Measurements from ENCODE around the gene SLC38A8. TPM values are rescaled to one million over a fixed set of nuclear protein-coding genes. Genes with fewer than 3 reads are reported as not detected.

SLC38A8 gene
- total RNA-seq, 1 donor from 2014 or later = not detected

DNA sequence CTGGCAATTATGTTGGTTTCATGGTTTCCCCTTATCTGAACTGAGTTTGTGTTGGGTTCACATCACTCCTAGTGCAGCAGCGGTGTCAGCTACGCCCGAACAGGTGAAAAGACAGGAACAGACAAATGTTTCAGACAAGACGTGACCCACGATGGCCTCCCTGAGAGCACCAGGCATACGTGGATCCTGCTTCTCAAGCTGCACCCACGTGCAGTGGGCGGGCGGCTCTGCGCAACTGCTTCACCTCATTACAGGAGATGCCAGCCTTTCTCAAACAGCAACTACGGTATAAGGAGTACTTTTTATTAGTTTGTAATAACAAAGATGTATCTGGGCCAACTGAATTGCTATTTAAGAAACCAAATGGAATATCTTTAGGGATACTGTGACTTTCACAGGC, 32.8 kb upstream of the SLC38A8 start:
- TF ChIP-seq, protein P1, sequence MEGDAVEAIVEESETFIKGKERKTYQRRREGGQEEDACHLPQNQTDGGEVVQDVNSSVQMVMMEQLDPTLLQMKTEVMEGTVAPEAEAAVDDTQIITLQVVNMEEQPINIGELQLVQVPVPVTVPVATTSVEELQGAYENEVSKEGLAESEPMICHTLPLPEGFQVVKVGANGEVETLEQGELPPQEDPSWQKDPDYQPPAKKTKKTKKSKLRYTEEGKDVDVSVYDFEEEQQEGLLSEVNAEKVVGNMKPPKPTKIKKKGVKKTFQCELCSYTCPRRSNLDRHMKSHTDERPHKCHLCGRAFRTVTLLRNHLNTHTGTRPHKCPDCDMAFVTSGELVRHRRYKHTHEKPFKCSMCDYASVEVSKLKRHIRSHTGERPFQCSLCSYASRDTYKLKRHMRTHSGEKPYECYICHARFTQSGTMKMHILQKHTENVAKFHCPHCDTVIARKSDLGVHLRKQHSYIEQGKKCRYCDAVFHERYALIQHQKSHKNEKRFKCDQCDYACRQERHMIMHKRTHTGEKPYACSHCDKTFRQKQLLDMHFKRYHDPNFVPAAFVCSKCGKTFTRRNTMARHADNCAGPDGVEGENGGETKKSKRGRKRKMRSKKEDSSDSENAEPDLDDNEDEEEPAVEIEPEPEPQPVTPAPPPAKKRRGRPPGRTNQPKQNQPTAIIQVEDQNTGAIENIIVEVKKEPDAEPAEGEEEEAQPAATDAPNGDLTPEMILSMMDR (IDR thresholded peaks at IDR 0.05; ENCODE audit: insufficient read depth, low read length, poor library complexity, severe bottlenecking) = no peak
- H3K36me3 ChIP-seq (ENCODE audit: control insufficient read depth, insufficient read depth, low read length) = peaks cover 5% of the 10 kb centered on the region
- DNase-seq (ENCODE audit: low read depth) = no peak

DNA sequence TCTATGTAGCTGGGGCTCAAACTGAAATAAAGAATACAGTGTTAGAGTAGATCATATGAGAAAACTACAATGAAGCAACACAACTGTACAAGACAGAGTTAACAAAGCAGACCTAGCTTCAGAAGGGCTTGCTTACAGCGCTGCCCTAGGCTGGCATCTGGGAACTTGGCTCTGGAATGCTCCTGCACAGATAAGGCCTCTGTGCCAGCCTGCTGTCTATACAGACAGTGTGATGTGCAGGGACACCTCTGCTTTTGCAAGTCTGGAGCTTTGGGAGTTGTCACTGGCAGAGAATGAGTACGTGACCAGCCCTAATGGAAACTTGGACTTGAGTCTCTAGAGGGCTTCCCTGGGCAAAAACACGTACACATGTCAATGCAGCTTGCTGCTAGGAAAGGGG, 32.1 kb upstream of the SLC38A8 start:
- H3K27me3 ChIP-seq (ENCODE audit: control insufficient read depth, insufficient read depth, low read length) = no peaks in the 10 kb centered on the region
- H3K36me3 ChIP-seq (ENCODE audit: control insufficient read depth, insufficient read depth, low read length) = peaks cover 6% of the 10 kb centered on the region
- H3K4me3 ChIP-seq (ENCODE audit: low read depth, low read length) = no peak overlapping the region
- DNase-seq (ENCODE audit: low read depth) = no peak
- TF ChIP-seq, protein P1 (IDR thresholded peaks at IDR 0.05; ENCODE audit: insufficient read depth, low read length, poor library complexity, severe bottlenecking) = no peak

More for the DNA sequence above, 32.8 kb upstream of the SLC38A8 start:
- Histone ChIP-seq H3K4me3 (ENCODE audit: low read depth, low read length) (no peak overlapping the region), H3K27me3 (ENCODE audit: control insufficient read depth, insufficient read depth, low read length) (no peaks in the 10 kb centered on the region)

DNA sequence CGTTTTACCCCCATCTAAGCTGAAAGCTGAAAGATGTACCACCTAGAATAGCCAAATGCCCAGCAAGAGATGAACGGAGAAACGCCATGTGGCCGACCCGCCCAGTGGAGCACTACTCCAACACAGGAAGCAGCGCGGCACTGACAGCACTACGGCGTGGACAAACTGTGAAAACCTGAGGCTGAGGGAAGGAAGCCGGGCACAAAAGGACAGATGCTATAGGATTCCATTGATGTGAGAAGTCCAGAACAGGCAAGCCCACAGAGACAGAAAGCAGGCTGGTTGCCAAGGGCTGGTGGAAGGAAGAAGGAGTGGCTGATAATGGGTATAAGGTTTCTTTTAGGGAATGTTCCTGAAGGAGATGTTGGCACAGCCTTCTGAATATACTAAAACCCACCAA, 29.4 kb upstream of the SLC38A8 start:
- no peak for DNase-seq (ENCODE audit: low read depth)
- Histone ChIP-seq H3K27me3 (ENCODE audit: control insufficient read depth, insufficient read depth, low read length) (no peaks in the 10 kb centered on the region), H3K36me3 (ENCODE audit: control insufficient read depth, insufficient read depth, low read length) (peaks cover 8% of the 10 kb centered on the region), H3K4me3 (ENCODE audit: low read depth, low read length) (no peak overlapping the region)
- TF ChIP-seq, protein P1 (IDR thresholded peaks at IDR 0.05; ENCODE audit: insufficient read depth, low read length, poor library complexity, severe bottlenecking) = no peak

DNA sequence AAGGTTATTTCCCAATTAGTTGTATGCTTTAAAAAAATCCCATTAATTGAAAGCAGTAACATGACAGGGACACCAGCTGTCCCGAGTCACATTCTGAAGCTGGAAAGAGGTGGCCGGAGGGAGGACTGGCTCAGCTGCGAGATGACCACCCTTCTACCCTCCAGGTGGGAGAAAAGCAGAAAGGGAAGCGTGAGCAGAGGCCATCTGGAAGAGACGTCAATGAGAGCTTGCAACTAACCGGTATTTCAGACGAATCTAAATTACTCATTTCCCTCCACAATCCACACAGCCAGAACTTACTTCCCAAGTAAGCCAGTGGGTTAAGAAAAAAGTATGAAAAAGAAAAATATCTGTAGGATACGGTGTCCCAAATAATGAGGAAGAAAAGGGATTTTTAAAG, 28.5 kb upstream of the SLC38A8 start:
- no peak for DNase-seq (ENCODE audit: low read depth)
- H3K27me3 ChIP-seq (ENCODE audit: control insufficient read depth, insufficient read depth, low read length) = no peaks in the 10 kb centered on the region
- TF ChIP-seq, protein P1 (IDR thresholded peaks at IDR 0.05; ENCODE audit: insufficient read depth, low read length, poor library complexity, severe bottlenecking) = no peak
- peaks cover 10% of the 10 kb centered on the region for H3K36me3 ChIP-seq (ENCODE audit: control insufficient read depth, insufficient read depth, low read length)
- H3K4me3 ChIP-seq (ENCODE audit: low read depth, low read length) = no peak overlapping the region

DNA sequence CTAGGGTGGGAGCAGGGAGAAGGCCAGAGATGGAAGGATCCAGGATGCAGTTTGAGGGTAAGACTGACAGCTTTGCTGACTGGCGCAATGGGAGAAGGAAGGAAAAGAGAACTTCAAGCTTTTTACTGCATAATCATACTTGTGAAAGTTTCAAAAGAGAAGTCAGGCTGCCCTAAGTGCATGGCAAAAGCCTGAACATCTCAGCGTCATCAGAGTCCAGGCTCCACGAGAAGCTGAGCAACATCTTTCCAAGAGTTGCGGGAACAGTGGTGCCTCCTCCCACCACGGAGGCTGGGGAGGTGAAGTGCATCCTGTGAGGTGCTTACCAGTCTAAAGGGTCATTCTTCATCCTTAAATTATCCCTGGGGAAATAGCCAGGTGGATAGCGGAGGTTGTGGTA, 26.9 kb upstream of the SLC38A8 start:
- no peak for DNase-seq (ENCODE audit: low read depth)
- TF ChIP-seq, protein P1 (IDR thresholded peaks at IDR 0.05; ENCODE audit: insufficient read depth, low read length, poor library complexity, severe bottlenecking) = no peak
- H3K4me3 ChIP-seq (ENCODE audit: low read depth, low read length) = no peak overlapping the region
- peaks cover 10% of the 10 kb centered on the region for H3K36me3 ChIP-seq (ENCODE audit: control insufficient read depth, insufficient read depth, low read length)
- no peaks in the 10 kb centered on the region for H3K27me3 ChIP-seq (ENCODE audit: control insufficient read depth, insufficient read depth, low read length)

DNA sequence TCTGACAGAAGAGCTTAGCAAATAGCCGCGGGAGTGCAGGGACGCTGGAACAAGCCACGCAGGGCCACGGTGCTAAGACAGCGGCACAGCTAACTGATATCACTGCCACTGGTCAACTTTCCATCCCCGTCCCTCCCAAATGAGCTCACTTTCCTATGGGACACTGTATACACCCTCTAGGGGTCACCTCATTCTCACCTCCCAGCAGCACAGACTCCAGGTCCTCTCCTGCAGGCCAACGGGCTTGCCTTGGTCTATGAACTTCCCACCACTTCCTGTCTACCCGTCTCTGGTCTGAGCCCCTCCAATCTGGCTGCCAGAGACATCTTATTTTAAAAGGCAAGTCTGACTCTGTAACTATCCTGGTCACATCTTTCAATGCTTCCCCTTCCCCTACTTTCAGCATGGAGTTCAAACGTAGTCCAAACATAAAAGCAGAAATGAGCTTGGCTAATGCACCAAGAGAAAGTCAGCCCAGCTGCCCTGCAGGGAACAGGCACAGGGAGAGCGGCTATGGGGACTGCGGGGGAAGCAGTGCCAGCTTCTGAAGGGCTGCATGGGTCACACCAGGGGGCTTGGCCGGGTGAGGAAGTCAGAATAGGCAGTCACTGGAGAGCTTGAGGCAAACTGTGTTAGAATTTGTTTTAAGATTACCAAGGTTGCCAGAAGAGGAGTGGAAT, 26.3 kb upstream of the SLC38A8 start:
- TF ChIP-seq, protein P1 (IDR thresholded peaks at IDR 0.05; ENCODE audit: insufficient read depth, low read length, poor library complexity, severe bottlenecking) = no peak
- DNase-seq (ENCODE audit: low read depth) = no peak
- H3K36me3 ChIP-seq (ENCODE audit: control insufficient read depth, insufficient read depth, low read length) = peaks cover 10% of the 10 kb centered on the region
- H3K27me3 ChIP-seq (ENCODE audit: control insufficient read depth, insufficient read depth, low read length) = no peaks in the 10 kb centered on the region
- H3K4me3 ChIP-seq (ENCODE audit: low read depth, low read length) = no peak overlapping the region
